Measurements from ENCODE around the gene GALNT17. TPM values are rescaled to one million over a fixed set of nuclear protein-coding genes. Genes with fewer than 3 reads are reported as not detected.

Gene GALNT17
- total RNA-seq, 4 donors from 2014 or later, result 0.63 to 7.5 (median 3.1) TPM

DNA sequence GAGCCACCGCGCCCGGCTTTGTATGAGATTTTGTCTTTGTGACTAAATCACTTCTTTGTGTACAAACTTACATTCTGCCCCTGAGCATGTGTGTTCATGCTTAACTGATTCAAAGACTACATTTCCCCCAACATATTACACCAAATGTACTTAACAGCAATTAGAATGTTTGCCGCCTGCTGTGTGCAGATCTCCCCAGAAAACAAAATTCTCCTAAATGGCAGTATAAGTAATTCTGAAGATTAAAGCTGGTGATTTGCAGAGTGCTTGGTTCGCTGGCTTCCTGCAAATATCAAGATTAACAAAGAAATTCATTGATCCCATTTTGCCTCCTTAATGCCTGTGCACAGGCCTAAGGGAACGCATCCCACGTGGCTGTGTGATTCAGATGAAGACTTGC lies 230.3 kb downstream of the GALNT17 start:
- DNase-seq (ENCODE audit: low spot score in 2 of 2), result no peak
- TF ChIP-seq POLR2A (IDR thresholded peaks at IDR 0.05), result no peak
- TF ChIP-seq, protein P1, sequence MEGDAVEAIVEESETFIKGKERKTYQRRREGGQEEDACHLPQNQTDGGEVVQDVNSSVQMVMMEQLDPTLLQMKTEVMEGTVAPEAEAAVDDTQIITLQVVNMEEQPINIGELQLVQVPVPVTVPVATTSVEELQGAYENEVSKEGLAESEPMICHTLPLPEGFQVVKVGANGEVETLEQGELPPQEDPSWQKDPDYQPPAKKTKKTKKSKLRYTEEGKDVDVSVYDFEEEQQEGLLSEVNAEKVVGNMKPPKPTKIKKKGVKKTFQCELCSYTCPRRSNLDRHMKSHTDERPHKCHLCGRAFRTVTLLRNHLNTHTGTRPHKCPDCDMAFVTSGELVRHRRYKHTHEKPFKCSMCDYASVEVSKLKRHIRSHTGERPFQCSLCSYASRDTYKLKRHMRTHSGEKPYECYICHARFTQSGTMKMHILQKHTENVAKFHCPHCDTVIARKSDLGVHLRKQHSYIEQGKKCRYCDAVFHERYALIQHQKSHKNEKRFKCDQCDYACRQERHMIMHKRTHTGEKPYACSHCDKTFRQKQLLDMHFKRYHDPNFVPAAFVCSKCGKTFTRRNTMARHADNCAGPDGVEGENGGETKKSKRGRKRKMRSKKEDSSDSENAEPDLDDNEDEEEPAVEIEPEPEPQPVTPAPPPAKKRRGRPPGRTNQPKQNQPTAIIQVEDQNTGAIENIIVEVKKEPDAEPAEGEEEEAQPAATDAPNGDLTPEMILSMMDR (IDR thresholded peaks at IDR 0.05), result no peak
- WGBS, 2 donors, result 89% methylated on average over 7 of the region's 7 CpGs
- intact Hi-C loops (cut with DNase I; ENCODE audit: low total_unique reads), result no loop called here
- H3K4me3 ChIP-seq (ENCODE audit: low read depth, poor library complexity, severe bottlenecking), result no peak overlapping the region

DNA sequence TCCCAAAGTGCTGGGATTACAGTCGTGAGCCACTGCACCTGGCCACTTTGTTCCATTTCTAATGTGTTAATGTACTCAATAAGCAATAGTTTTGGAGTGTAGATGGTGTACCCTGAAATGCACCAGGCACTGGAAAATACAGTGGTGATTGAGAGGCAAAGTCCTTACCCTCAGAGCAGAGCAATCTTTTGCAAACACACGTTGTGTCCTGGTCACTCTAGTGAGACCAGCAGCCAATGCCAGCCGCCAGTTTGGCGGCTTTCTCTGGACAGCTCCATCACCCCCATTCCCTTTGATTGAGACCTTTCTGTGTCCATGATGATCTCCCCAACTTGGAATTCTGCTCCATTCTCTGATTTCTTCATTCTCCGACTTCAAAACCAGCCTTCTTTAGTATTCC lies 231.3 kb downstream of the GALNT17 start:
- H3K4me3 ChIP-seq (ENCODE audit: low read depth, poor library complexity, severe bottlenecking), result no peak overlapping the region
- no peak for DNase-seq (ENCODE audit: low spot score in 2 of 2)
- intact Hi-C loops (cut with DNase I; ENCODE audit: low total_unique reads), result no loop called here
- TF ChIP-seq, protein P1 (IDR thresholded peaks at IDR 0.05), result no peak
- no peak for TF ChIP-seq POLR2A (IDR thresholded peaks at IDR 0.05)
- WGBS, 2 donors, result 88 to 95% methylated on average over 5 of the region's 5 CpGs

DNA sequence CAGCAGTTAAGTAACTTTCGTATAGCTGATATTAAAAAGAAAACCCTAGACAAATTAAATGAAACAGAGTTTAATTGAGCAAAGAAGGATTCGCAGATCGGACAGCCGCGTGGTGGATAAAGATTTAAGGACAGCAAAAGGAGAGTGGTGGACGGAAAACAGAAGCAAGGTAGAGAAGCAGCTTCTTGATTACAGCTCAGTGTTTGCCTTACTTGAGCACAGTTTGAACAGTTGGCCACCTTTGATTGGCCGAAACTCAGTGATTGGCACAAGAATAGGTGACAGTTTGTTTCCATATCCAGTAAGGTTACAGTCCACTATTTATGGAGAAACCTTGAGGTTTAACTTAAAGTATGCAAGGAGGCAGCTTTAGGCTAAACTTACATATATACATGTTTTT lies 231.7 kb downstream of the GALNT17 start:
- intact Hi-C loops (cut with DNase I; ENCODE audit: low total_unique reads), result no loop called here
- 91% methylated on average over 7 of the region's 7 CpGs for WGBS, 2 donors
- DNase-seq (ENCODE audit: low spot score in 2 of 2), result no peak
- no peak overlapping the region for H3K4me3 ChIP-seq (ENCODE audit: low read depth, poor library complexity, severe bottlenecking)
- TF ChIP-seq, protein P1 (IDR thresholded peaks at IDR 0.05), result no peak
- TF ChIP-seq POLR2A (IDR thresholded peaks at IDR 0.05), result no peak

DNA sequence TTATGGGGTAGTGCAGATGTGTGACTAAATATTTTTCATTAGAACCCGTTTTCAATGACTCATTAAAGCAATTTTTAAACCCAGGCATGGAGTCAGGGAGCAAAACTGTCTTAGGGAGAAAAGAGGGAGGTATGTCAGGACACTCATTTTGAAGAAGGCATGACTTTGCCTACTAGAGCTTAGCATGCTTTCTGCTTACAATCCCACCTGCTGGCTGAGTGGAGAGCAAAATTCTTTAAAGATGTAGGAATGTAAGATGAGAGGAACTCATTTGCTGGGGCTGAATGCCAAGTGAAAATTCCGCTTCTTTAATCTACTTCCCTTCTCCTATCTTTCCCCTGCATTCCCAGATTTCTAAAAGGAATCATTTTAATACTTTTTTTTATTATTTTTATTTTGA lies 232.6 kb downstream of the GALNT17 start:
- DNase-seq (ENCODE audit: low spot score in 2 of 2), result no peak
- no peak overlapping the region for H3K4me3 ChIP-seq (ENCODE audit: low read depth, poor library complexity, severe bottlenecking)
- intact Hi-C loops (cut with DNase I; ENCODE audit: low total_unique reads), result no loop called here
- TF ChIP-seq, protein P1 (IDR thresholded peaks at IDR 0.05), result no peak
- TF ChIP-seq POLR2A (IDR thresholded peaks at IDR 0.05), result no peak
- WGBS, 2 donors, result 51 to 55% methylated on average over 2 of the region's 2 CpGs

DNA sequence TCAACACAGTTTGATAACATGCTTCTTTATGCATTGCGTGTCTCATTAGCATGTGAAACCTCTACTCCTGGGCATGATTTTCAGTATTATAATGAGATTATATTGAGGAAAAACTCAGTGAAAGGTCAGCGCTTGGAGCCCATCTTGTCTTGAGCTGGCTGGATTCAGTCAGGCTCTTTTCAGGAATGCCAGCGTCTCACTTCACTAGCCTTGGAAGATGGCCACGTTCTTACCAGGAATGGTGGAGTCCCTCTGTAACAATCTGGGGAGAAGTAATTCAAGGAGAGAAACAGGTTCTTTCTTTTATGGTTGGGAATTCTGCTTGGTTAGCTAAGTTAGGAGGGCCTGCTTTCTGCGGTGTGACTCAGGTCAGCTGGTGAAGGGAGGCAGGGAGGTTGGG lies 241.0 kb downstream of the GALNT17 start:
- 91 to 92% methylated on average over 5 of the region's 5 CpGs for whole genome bisulfite sequencing, 2 donors
- intact Hi-C loops (cut with DNase I; ENCODE audit: low total_unique reads), result no loop called here
- H3K4me3 ChIP-seq (ENCODE audit: low read depth, poor library complexity, severe bottlenecking), result no peak overlapping the region
- TF ChIP-seq, protein P1 (IDR thresholded peaks at IDR 0.05), result no peak
- no peak for TF ChIP-seq POLR2A (IDR thresholded peaks at IDR 0.05)
- DNase-seq (ENCODE audit: low spot score in 2 of 2), result no peak

DNA sequence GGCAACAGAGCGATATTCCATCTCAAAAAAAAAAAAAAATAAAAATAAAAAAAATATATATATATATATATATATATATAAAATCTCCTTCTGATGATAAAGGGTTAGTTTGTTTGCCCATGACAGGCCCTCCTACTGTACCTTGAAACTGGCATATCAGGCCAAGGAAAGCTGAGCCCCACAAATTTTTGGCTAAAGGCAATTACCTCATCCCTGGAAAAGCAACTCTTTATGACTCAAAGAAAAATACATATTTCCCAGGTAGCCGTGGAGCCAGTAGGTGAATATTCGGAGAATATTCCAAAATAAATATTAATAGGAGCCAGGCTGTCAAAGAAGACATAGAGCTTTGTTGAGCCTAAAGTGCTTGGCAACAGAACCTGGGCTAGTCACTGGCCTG lies 245.1 kb downstream of the GALNT17 start:
- DNase-seq (ENCODE audit: low spot score in 2 of 2), result no peak
- TF ChIP-seq, protein P1 (IDR thresholded peaks at IDR 0.05), result no peak
- no peak for TF ChIP-seq POLR2A (IDR thresholded peaks at IDR 0.05)
- WGBS, 2 donors, result 66 to 78% methylated on average over 3 of the region's 3 CpGs
- no peak overlapping the region for H3K4me3 ChIP-seq (ENCODE audit: low read depth, poor library complexity, severe bottlenecking)
- intact Hi-C loops (cut with DNase I; ENCODE audit: low total_unique reads), result no loop called here
